ENCODE measurements around the gene KIF13A.
"Not testable (repeated sequence)": the region's sequence is repeated elsewhere in the genome, so short reads cannot be mapped to it uniquely, and the experiment has no call there.

Gene KIF13A

GRCh38 chr6:17842934-17843821 is 144.3 kb downstream of the KIF13A start:
- DNase-seq = no peak

GRCh38 chr6:17842014-17842776 is 145.2 kb downstream of the KIF13A start:
- DNase-seq = no peak

- no peak for DNase-seq
Observed at GRCh38 chr6:17839513-17840223, 147.8 kb downstream of the KIF13A start.

- no peak for DNase-seq
Observed at GRCh38 chr6:17836293-17836692, 151.1 kb downstream of the KIF13A start.

- no peak for DNase-seq
Observed at GRCh38 chr6:17835784-17836183, 151.7 kb downstream of the KIF13A start.

- DNase-seq = no peak
Observed at GRCh38 chr6:17831135-17831534, 156.3 kb downstream of the KIF13A start.

- DNase-seq = no peak
Observed at GRCh38 chr6:17829905-17830304, 157.5 kb downstream of the KIF13A start.

- DNase-seq = no peak
Observed at GRCh38 chr6:17828149-17828548, 159.3 kb downstream of the KIF13A start.

- no peak for DNase-seq
Observed at GRCh38 chr6:17826301-17826700, 161.1 kb downstream of the KIF13A start.

- DNase-seq = no peak
Observed at GRCh38 chr6:17820055-17820454, 167.4 kb downstream of the KIF13A start.

- no peak for DNase-seq
Observed at GRCh38 chr6:17817763-17818162, 169.7 kb downstream of the KIF13A start.

GRCh38 chr6:17816921-17817611 is 170.4 kb downstream of the KIF13A start:
- DNase-seq = no peak

- DNase-seq = no peak
Observed at GRCh38 chr6:17813542-17813941, 173.9 kb downstream of the KIF13A start.

- no peak for DNase-seq
Observed at GRCh38 chr6:17812311-17812710, 175.1 kb downstream of the KIF13A start.

- DNase-seq = no peak
Observed at GRCh38 chr6:17808609-17809008, 178.8 kb downstream of the KIF13A start.

GRCh38 chr6:17807431-17807830 is 180.0 kb downstream of the KIF13A start:
- DNase-seq = not testable (repeated sequence)

GRCh38 chr6:17803409-17803808 is 184.0 kb downstream of the KIF13A start:
- no peak for DNase-seq

- DNase-seq = no peak
Observed at GRCh38 chr6:17798477-17799154, 188.8 kb downstream of the KIF13A start.

- DNase-seq = no peak
Observed at GRCh38 chr6:17790489-17790888, 196.9 kb downstream of the KIF13A start.

GRCh38 chr6:17785094-17785787 is 202.2 kb downstream of the KIF13A start:
- DNase-seq = no peak

- DNase-seq = no peak
Observed at GRCh38 chr6:17780061-17780460, 207.4 kb downstream of the KIF13A start.

GRCh38 chr6:17771609-17772008 is 215.8 kb downstream of the KIF13A start:
- DNase-seq = no peak
